Activated CD4-positive, alpha-beta T cell treated with anti-CD3 and anti-CD28 coated beads for 1 hour (primary cell): ENCODE data around the gene GRIA3.

Experiments used
- DNase-seq: peaks from one replicate; pipeline ENCODE4 v3.0.0-alpha.2; 2020

The GRIA3 gene

GRCh38 chrX:123184219-123184865 lies at the start of gene GRIA3:
TSS of gene GRIA3 (plus strand) at chrX:123184278. CDS start at chrX:123184536, 258 bp downstream.
- no peak for DNase-seq

- no peak for DNase-seq
Measured at GRCh38 chrX:123138473-123138872, 45.6 kb upstream of the GRIA3 start.

GRCh38 chrX:123140454-123140853 lies 43.6 kb upstream of the GRIA3 start:
- DNase-seq = no peak

GRCh38 chrX:123140904-123141303 lies 43.2 kb upstream of the GRIA3 start:
- no peak for DNase-seq

- no peak for DNase-seq
Measured at GRCh38 chrX:123153846-123154335, 30.2 kb upstream of the GRIA3 start.

- no peak for DNase-seq
Measured at GRCh38 chrX:123155327-123155726, 28.8 kb upstream of the GRIA3 start.

- no peak for DNase-seq
Measured at GRCh38 chrX:123157586-123157985, 26.5 kb upstream of the GRIA3 start.

GRCh38 chrX:123159403-123159802 lies 24.7 kb upstream of the GRIA3 start:
- DNase-seq = no peak

- no peak for DNase-seq
Measured at GRCh38 chrX:123167621-123168020, 16.5 kb upstream of the GRIA3 start.

- no peak for DNase-seq
Measured at GRCh38 chrX:123169247-123169901, 14.7 kb upstream of the GRIA3 start.

- DNase-seq = no peak
Measured at GRCh38 chrX:123170546-123170945, 13.5 kb upstream of the GRIA3 start.

GRCh38 chrX:123171781-123172180 lies 12.3 kb upstream of the GRIA3 start:
- no peak for DNase-seq

- DNase-seq = no peak
Measured at GRCh38 chrX:123172869-123173268, 11.2 kb upstream of the GRIA3 start.

GRCh38 chrX:123173833-123174232 lies 10.2 kb upstream of the GRIA3 start:
- no peak for DNase-seq

GRCh38 chrX:123175366-123176122 lies 8.5 kb upstream of the GRIA3 start:
- DNase-seq = no peak

- DNase-seq = no peak
Measured at GRCh38 chrX:123181233-123181914, 2.7 kb upstream of the GRIA3 start.

- no peak for DNase-seq
Measured at GRCh38 chrX:123184866-123185276, 793 bp downstream of the GRIA3 start.

GRCh38 chrX:123185721-123186120 lies 1.6 kb downstream of the GRIA3 start:
- no peak for DNase-seq

GRCh38 chrX:123186801-123187200 lies 2.7 kb downstream of the GRIA3 start:
- no peak for DNase-seq

GRCh38 chrX:123188081-123188480 lies 4.0 kb downstream of the GRIA3 start:
- DNase-seq = no peak

GRCh38 chrX:123189338-123189737 lies 5.3 kb downstream of the GRIA3 start:
- DNase-seq = no peak

- no peak for DNase-seq
Measured at GRCh38 chrX:123190096-123190495, 6.0 kb downstream of the GRIA3 start.

GRCh38 chrX:123193101-123193500 lies 9.0 kb downstream of the GRIA3 start:
- DNase-seq = no peak
